Erythroblast (primary cell): ENCODE measurements around the gene SKOR1.

Experiments
- GATA1 ChIP-seq: IDR thresholded peaks from 2 replicates; pipeline ENCODE4 v1.6.1; 2011; ENCODE audit warnings: low read depth, mild to moderate bottlenecking, control low read depth, low read length, moderate library complexity
- POLR2A ChIP-seq: IDR thresholded peaks from 2 replicates; pipeline ENCODE4 v1.6.1; 2011; ENCODE audit warnings: mild to moderate bottlenecking, low read length

DNA sequence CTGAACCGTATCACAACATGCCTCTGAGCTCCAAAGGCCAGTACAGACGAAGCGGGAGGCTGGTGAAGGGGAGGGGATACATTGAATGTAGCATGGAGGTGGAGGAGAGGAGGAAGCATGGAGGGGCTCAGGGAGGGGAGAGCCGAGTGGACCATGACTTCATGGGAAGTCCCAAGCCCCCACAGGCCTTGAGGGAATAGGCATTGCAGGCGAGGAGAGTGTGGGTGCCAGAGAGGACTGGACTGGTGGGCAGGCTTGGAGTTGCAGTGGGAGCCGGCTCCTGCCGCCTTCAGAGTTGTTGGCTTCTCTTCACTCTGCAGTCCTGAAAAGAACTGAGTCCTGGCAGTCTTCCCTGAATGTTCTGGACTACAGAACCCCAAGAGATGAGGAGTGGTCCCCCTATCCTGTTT is 17.8 kb downstream of the SKOR1 start:
- no peak for TF ChIP-seq POLR2A
- TF ChIP-seq GATA1: no peak
